ENCODE results near the gene MCEMP1.
"Not testable (repeated sequence)": the region's sequence is repeated elsewhere in the genome, so short reads cannot be mapped to it uniquely, and the experiment has no call there.

MCEMP1 gene

GRCh38 chr19:7643629-7644549, 33.0 kb upstream of the MCEMP1 start:
- not testable (repeated sequence) for DNase-seq

- DNase-seq: no peak
These were observed 32.4 kb upstream of the MCEMP1 start for GRCh38 chr19:7644550-7644877.

GRCh38 chr19:7645163-7645562, 31.7 kb upstream of the MCEMP1 start:
- no peak for DNase-seq

GRCh38 chr19:7645656-7646425, 31.0 kb upstream of the MCEMP1 start:
- DNase-seq: no peak

GRCh38 chr19:7646426-7646700, 30.5 kb upstream of the MCEMP1 start:
- DNase-seq: no peak

- DNase-seq: no peak
These were observed 29.7 kb upstream of the MCEMP1 start for GRCh38 chr19:7647156-7647555.

GRCh38 chr19:7648265-7649014, 28.4 kb upstream of the MCEMP1 start:
- DNase-seq: no peak

GRCh38 chr19:7650148-7650547, 26.7 kb upstream of the MCEMP1 start:
- no peak for DNase-seq

- peak; percentile 87 for DNase-seq
These were observed 24.7 kb upstream of the MCEMP1 start for GRCh38 chr19:7652061-7652641.

GRCh38 chr19:7654401-7654800, 22.5 kb upstream of the MCEMP1 start:
- DNase-seq: no peak

- no peak for DNase-seq
These were observed 21.3 kb upstream of the MCEMP1 start for GRCh38 chr19:7655581-7655980.

GRCh38 chr19:7657131-7657751, 19.6 kb upstream of the MCEMP1 start:
- DNase-seq: no peak

- peak; percentile 23 for DNase-seq
These were observed 18.6 kb upstream of the MCEMP1 start for GRCh38 chr19:7658219-7658686.

- DNase-seq: no peak
These were observed 14.9 kb upstream of the MCEMP1 start for GRCh38 chr19:7661744-7662538.

- no peak for DNase-seq
These were observed 14.2 kb upstream of the MCEMP1 start for GRCh38 chr19:7662657-7663056.

GRCh38 chr19:7663706-7664105, 13.2 kb upstream of the MCEMP1 start:
- DNase-seq: no peak

- DNase-seq: no peak
These were observed 11.8 kb upstream of the MCEMP1 start for GRCh38 chr19:7665076-7665475.

GRCh38 chr19:7668842-7669241, 8.0 kb upstream of the MCEMP1 start, which contains the start of gene RETN:
TSS of gene RETN (plus strand) at chr19:7669049. CDS start at chr19:7669327, 278 bp downstream.
- no peak for DNase-seq

- DNase-seq: no peak
These were observed 7.2 kb upstream of the MCEMP1 start for GRCh38 chr19:7669641-7670040.

GRCh38 chr19:7670150-7670783, 6.6 kb upstream of the MCEMP1 start:
- DNase-seq: no peak

GRCh38 chr19:7670790-7671189, 6.1 kb upstream of the MCEMP1 start:
- no peak for DNase-seq

Data from activated CD4-positive, alpha-beta T cell treated with anti-CD3 and anti-CD28 coated beads, Interleukin-2, amount 50 U/mL, for 1 hour (primary cell).